ENCODE measurements around the gene CTU1.
"Not testable (repeated sequence)": the region's sequence is repeated elsewhere in the genome, so short reads cannot be mapped to it uniquely, and the experiment has no call there.

Gene CTU1

DNA sequence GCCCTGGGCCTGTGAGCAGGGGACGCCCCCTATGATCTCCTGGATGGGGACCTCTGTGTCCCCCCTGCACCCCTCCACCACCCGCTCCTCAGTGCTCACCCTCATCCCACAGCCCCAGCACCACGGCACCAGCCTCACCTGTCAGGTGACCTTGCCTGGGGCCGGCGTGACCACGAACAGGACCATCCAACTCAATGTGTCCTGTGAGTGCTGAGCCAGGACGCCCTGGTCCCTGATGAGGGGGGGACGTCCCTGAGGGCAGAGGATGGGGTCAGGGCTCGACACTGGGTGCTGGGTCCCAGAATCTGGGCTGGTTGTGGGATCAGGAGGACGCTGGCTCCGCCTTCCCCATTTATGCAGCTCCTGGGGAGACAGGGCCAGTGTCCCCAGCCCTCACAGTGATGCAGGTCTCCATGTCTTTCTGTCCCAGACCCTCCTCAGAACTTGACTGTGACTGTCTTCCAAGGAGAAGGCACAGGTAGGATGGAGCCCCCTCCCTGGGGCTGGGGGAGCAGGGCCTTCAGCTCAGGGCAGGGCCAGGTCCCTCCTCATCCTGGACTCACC, 36.4 kb upstream of the CTU1 start:
- Histone ChIP-seq H2AK5ac (ENCODE audit: low read length, severe bottlenecking) (no peak overlapping the region), H3K9me3 (ENCODE audit: control insufficient read depth, low read length) (no peaks in the 10 kb centered on the region), H3K18ac (ENCODE audit: low read depth in 1 of 2, low read length in 2 of 2) (no peak overlapping the region), H4K91ac (ENCODE audit: low read length) (no peak overlapping the region), H2BK12ac (ENCODE audit: low read length in 2 of 2) (no peak overlapping the region), H3K36me3 (ENCODE audit: control insufficient read depth in 1 of 2, insufficient read depth in 2 of 2, low read depth in 1 of 2, low read length in 2 of 2) (no peaks in the 10 kb centered on the region), H2BK15ac (ENCODE audit: low read depth, poor library complexity, severe bottlenecking) (no peak overlapping the region), H3K9ac (ENCODE audit: low read length) (no peak overlapping the region), H3K4me2 (ENCODE audit: low read length, poor library complexity, severe bottlenecking) (no peak overlapping the region), H3K4ac (ENCODE audit: low read depth in 1 of 2, low read length in 2 of 2) (no peak overlapping the region), H2BK5ac (ENCODE audit: low read depth, low read length, poor library complexity, severe bottlenecking) (no peak overlapping the region), H3K27me3 (ENCODE audit: control insufficient read depth in 1 of 2, insufficient read depth in 1 of 2, low read length in 2 of 2) (peaks cover 0 to 41% of the 10 kb centered on the region in 2 experiments), H3K27ac (ENCODE audit: low read length, poor library complexity, severe bottlenecking) (no peak overlapping the region), H3K4me1 (ENCODE audit: control insufficient read depth, insufficient read depth, low read depth, low read length) (no peaks in the 10 kb centered on the region), H2BK120ac (ENCODE audit: low read depth, low read length) (no peak overlapping the region), H3K14ac (ENCODE audit: low read length in 2 of 2) (no peak overlapping the region), H3K79me1 (replicated peaks; ENCODE audit: low read length, poor library complexity, severe bottlenecking) (no peaks in the 10 kb centered on the region), H3K4me3 (ENCODE audit: insufficient read depth in 1 of 2, low read depth in 1 of 2, low read length in 2 of 2) (no peak overlapping the region), H2AFZ (ENCODE audit: low read depth, low read length) (no peak overlapping the region), H3K23ac (ENCODE audit: low read length in 2 of 2) (no peak overlapping the region), H4K8ac (ENCODE audit: low read length) (no peak overlapping the region)
- DNase-seq: no peak
- 78% methylated on average over 11 of the region's 11 CpGs for WGBS

DNA sequence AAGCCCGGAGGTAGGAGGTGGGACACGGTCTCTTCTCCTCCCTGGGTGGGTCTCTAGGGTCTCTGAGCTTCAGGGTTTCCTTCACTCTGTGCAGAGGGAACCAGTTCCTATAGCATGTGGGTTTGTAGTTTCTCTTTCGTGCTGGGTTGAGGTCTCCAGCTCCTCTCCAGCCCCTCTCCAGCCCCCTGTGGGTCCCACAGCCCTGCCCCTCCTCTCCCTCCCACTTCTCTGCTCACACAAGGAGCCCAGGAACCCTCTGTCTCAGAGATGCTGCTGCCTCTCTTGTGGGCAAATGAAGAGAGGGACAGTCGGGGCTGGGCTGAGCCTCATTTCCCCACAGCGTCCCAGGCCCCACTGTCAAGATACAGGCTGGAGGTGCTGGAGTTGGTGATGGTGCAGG, 35.3 kb upstream of the CTU1 start:
- no peak overlapping the region for H2BK5ac ChIP-seq (ENCODE audit: low read depth, low read length, poor library complexity, severe bottlenecking)
- no peak overlapping the region for H2BK15ac ChIP-seq (ENCODE audit: low read depth, poor library complexity, severe bottlenecking)
- no peak overlapping the region for H3K23ac ChIP-seq (ENCODE audit: low read length in 2 of 2)
- no peak overlapping the region for H2AFZ ChIP-seq (ENCODE audit: low read depth, low read length)
- H2BK120ac ChIP-seq (ENCODE audit: low read depth, low read length): no peak overlapping the region
- no peaks in the 10 kb centered on the region for H3K79me1 ChIP-seq (replicated peaks; ENCODE audit: low read length, poor library complexity, severe bottlenecking)
- H3K9me3 ChIP-seq (ENCODE audit: control insufficient read depth, low read length): no peaks in the 10 kb centered on the region
- no peak overlapping the region for H3K4ac ChIP-seq (ENCODE audit: low read depth in 1 of 2, low read length in 2 of 2)
- no peak overlapping the region for H3K18ac ChIP-seq (ENCODE audit: low read depth in 1 of 2, low read length in 2 of 2)
- no peak for DNase-seq
- peak overlapping the region; percentile 43 for H4K91ac ChIP-seq (ENCODE audit: low read length)
- H4K8ac ChIP-seq (ENCODE audit: low read length): no peak overlapping the region
- no peaks in the 10 kb centered on the region for H3K36me3 ChIP-seq (ENCODE audit: control insufficient read depth in 1 of 2, insufficient read depth in 2 of 2, low read depth in 1 of 2, low read length in 2 of 2)
- H2AK5ac ChIP-seq (ENCODE audit: low read length, severe bottlenecking): no peak overlapping the region
- no peak overlapping the region for H3K9ac ChIP-seq (ENCODE audit: low read length)
- no peak overlapping the region for H3K14ac ChIP-seq (ENCODE audit: low read length in 2 of 2)
- no peaks in the 10 kb centered on the region for H3K4me1 ChIP-seq (ENCODE audit: control insufficient read depth, insufficient read depth, low read depth, low read length)
- WGBS: 79% methylated on average over 3 of the region's 5 CpGs
- no peak overlapping the region for H3K4me3 ChIP-seq (ENCODE audit: insufficient read depth in 1 of 2, low read depth in 1 of 2, low read length in 2 of 2)
- H3K27me3 ChIP-seq (ENCODE audit: control insufficient read depth in 1 of 2, insufficient read depth in 1 of 2, low read length in 2 of 2): peaks cover 0 to 51% of the 10 kb centered on the region in 2 experiments
- H2BK12ac ChIP-seq (ENCODE audit: low read length in 2 of 2): peak overlapping the region in 1 of 2 experiments; percentile 67
- no peak overlapping the region for H3K4me2 ChIP-seq (ENCODE audit: low read length, poor library complexity, severe bottlenecking)
- H3K27ac ChIP-seq (ENCODE audit: low read length, poor library complexity, severe bottlenecking): no peak overlapping the region

DNA sequence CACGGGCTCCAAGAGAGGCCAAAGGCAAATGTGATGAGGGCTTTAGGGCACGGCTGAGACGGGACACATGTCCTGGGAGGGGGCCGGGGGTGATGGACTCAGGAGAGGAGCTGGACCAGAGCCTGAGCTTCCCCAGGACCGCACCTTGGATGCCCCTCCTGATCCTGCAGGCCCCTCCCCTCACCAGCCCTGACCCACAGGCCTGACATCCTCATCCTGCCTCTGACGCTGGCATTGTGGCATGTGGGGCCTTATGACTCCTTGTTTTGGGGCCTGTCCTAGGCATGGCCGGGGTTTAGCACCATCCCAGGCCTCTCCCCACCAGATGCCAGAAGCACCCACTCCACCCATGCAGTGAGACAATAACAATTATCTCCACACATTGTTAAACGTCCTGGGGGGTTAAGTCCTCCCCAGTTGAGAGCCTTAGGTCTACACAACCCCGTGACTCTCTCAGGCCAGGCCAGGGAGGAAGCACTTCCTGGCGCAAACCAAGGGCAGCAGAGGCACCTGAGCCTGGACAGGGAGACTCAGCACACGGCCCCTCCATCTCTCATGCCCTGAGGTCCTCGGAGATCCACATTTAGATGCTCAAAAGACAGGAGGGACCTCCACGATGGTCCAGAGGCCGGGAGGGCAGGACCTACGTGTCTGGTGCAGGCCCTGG, 34.7 kb upstream of the CTU1 start:
- H2BK120ac ChIP-seq (ENCODE audit: low read depth, low read length); H2AK5ac ChIP-seq (ENCODE audit: low read length, severe bottlenecking); H3K9ac ChIP-seq (ENCODE audit: low read length); H3K36me3 ChIP-seq (ENCODE audit: control insufficient read depth in 1 of 2, insufficient read depth in 2 of 2, low read depth in 1 of 2, low read length in 2 of 2); H2AFZ ChIP-seq (ENCODE audit: low read depth, low read length); H3K4me2 ChIP-seq (ENCODE audit: low read length, poor library complexity, severe bottlenecking); H3K9me3 ChIP-seq (ENCODE audit: control insufficient read depth, low read length); H2BK12ac ChIP-seq (ENCODE audit: low read length in 2 of 2); H3K14ac ChIP-seq (ENCODE audit: low read length in 2 of 2); H3K23ac ChIP-seq (ENCODE audit: low read length in 2 of 2); H3K4me1 ChIP-seq (ENCODE audit: control insufficient read depth, insufficient read depth, low read depth, low read length); DNase-seq; H3K4me3 ChIP-seq (ENCODE audit: insufficient read depth in 1 of 2, low read depth in 1 of 2, low read length in 2 of 2); H2BK5ac ChIP-seq (ENCODE audit: low read depth, low read length, poor library complexity, severe bottlenecking); H3K18ac ChIP-seq (ENCODE audit: low read depth in 1 of 2, low read length in 2 of 2); H4K8ac ChIP-seq (ENCODE audit: low read length); H3K27ac ChIP-seq (ENCODE audit: low read length, poor library complexity, severe bottlenecking); H4K91ac ChIP-seq (ENCODE audit: low read length); H2BK15ac ChIP-seq (ENCODE audit: low read depth, poor library complexity, severe bottlenecking); H3K4ac ChIP-seq (ENCODE audit: low read depth in 1 of 2, low read length in 2 of 2); H3K79me1 ChIP-seq (replicated peaks; ENCODE audit: low read length, poor library complexity, severe bottlenecking): not testable (repeated sequence)
- peaks cover 0 to 56% of the 10 kb centered on the region in 2 experiments for H3K27me3 ChIP-seq (ENCODE audit: control insufficient read depth in 1 of 2, insufficient read depth in 1 of 2, low read length in 2 of 2)
- WGBS: 69% methylated on average over 9 of the region's 15 CpGs

DNA sequence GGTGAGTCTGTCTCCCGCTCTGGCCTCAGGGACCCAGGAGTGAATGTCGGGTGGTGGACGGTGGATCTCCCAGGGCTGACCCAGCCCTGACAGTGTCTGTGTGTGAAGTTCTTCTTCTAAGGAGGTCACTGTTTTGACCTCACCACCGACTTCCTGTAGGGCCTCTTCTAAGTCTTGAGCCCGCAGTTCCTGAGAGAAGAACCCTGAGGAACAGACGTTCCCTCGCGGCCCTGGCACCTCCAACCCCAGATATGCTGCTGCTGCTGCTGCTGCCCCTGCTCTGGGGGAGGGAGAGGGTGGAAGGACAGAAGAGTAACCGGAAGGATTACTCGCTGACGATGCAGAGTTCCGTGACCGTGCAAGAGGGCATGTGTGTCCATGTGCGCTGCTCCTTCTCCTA, 33.9 kb upstream of the CTU1 start, which contains the start of gene SIGLEC7:
TSS of gene SIGLEC7 (plus strand) at position 183 of the 400 bp plus-strand sequence. CDS start at position 252, 69 bp downstream.
- H3K14ac ChIP-seq (ENCODE audit: low read length in 2 of 2): no peak within 1 kb of the TSS
- no peaks in the 10 kb centered on the region for H3K36me3 ChIP-seq (ENCODE audit: control insufficient read depth in 1 of 2, insufficient read depth in 2 of 2, low read depth in 1 of 2, low read length in 2 of 2)
- H2BK15ac ChIP-seq (ENCODE audit: low read depth, poor library complexity, severe bottlenecking): peak within 1 kb of the TSS; percentile 77
- H4K8ac ChIP-seq (ENCODE audit: low read length): peak within 1 kb of the TSS; percentile 68
- H3K4me3 ChIP-seq (ENCODE audit: insufficient read depth in 1 of 2, low read depth in 1 of 2, low read length in 2 of 2): no peak within 1 kb of the TSS
- no peaks in the 10 kb centered on the region for H3K79me1 ChIP-seq (replicated peaks; ENCODE audit: low read length, poor library complexity, severe bottlenecking)
- no peak within 1 kb of the TSS for H2BK12ac ChIP-seq (ENCODE audit: low read length in 2 of 2)
- WGBS: 66% methylated on average over 14 of the region's 14 CpGs
- no peak within 1 kb of the TSS for H3K18ac ChIP-seq (ENCODE audit: low read depth in 1 of 2, low read length in 2 of 2)
- peaks cover 0 to 58% of the 10 kb centered on the region in 2 experiments for H3K27me3 ChIP-seq (ENCODE audit: control insufficient read depth in 1 of 2, insufficient read depth in 1 of 2, low read length in 2 of 2)
- H3K23ac ChIP-seq (ENCODE audit: low read length in 2 of 2): no peak within 1 kb of the TSS
- no peaks in the 10 kb centered on the region for H3K4me1 ChIP-seq (ENCODE audit: control insufficient read depth, insufficient read depth, low read depth, low read length)
- peak within 1 kb of the TSS; percentile 87 for H4K91ac ChIP-seq (ENCODE audit: low read length)
- H2AK5ac ChIP-seq (ENCODE audit: low read length, severe bottlenecking): no peak within 1 kb of the TSS
- H2AFZ ChIP-seq (ENCODE audit: low read depth, low read length): no peak within 1 kb of the TSS
- no peaks in the 10 kb centered on the region for H3K9me3 ChIP-seq (ENCODE audit: control insufficient read depth, low read length)
- no peak within 1 kb of the TSS for H3K4me2 ChIP-seq (ENCODE audit: low read length, poor library complexity, severe bottlenecking)
- no peak within 1 kb of the TSS for H3K9ac ChIP-seq (ENCODE audit: low read length)
- H3K27ac ChIP-seq (ENCODE audit: low read length, poor library complexity, severe bottlenecking): no peak within 1 kb of the TSS
- no peak within 1 kb of the TSS for H3K4ac ChIP-seq (ENCODE audit: low read depth in 1 of 2, low read length in 2 of 2)
- no peak within 1 kb of the TSS for H2BK120ac ChIP-seq (ENCODE audit: low read depth, low read length)
- H2BK5ac ChIP-seq (ENCODE audit: low read depth, low read length, poor library complexity, severe bottlenecking): no peak within 1 kb of the TSS
- DNase-seq: no peak

Measured in mesenchymal stem cell (in vitro differentiated cells and primary cell).